ENCODE data around the gene GRIA3.

Gene GRIA3

DNA sequence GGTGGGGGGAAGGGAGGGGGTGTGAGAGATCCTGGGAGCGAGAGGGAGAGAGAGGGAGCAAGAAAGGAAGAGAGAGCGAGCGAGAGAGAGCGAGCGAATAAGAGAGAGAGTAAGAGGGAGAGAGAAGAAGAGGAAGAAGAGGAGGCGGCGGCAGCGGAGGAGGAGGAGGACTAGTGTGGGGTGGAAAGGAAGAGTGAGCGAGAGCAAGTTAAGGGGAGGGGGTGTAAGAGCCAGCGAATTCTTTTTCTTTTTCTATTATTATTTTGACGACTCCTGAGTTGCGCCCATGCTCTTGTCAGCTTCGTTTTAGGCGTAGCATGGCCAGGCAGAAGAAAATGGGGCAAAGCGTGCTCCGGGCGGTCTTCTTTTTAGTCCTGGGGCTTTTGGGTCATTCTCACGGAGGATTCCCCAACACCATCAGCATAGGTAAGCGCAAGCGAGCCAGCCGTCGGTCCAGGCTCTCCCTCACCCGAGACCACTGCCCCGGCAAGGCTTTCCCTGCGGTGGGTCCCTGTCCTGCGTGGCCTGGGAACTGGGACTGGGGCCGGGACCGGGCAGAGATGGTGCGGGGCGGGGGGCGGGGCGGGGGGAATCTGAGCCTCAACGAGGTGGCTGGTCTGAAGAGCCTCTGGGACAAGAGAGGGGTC lies at the start of gene GRIA3:
Gene GRIA3, plus strand, starts transcription at position 60 of the 647 bp plus-strand sequence. Its CDS starts 258 bp downstream, at position 318.
- no peak for DNase-seq

DNA sequence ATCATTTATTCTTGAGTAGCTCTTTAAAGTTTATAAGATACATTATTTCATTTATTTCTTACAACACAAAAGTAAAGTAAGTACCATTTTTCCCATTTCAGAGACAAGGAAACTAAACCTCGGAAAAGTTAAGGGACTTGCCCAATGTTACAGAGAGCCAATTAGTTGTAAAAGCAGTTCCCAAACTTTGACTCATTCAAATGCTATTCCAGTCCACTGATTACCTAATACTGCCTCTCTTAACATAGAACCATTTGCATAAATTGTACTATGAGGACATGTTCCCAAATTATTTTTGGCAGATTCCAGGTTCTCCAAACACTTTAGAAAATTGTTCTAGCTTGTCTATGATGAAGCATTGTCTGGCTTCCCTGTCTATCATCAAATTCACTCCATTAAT lies 45.6 kb upstream of the GRIA3 start:
- DNase-seq = no peak

DNA sequence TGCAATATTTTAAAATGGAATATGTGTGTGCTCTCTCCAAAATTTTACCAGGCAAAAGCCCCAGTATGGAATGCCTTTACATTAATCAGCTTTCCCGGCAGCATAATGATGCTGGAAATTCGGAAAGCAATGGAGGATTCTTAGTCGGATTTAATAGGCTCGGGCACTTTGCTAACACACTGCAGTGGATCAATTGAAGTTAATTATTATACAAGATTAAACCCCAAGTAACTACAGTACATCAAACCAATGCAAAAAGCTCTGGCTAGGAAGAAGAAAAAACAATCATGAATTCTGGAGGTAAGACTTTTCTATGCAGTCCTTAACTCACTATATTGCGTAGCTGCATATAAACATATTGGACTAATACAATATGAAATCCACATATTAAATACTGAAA lies 43.6 kb upstream of the GRIA3 start:
- no peak for DNase-seq

DNA sequence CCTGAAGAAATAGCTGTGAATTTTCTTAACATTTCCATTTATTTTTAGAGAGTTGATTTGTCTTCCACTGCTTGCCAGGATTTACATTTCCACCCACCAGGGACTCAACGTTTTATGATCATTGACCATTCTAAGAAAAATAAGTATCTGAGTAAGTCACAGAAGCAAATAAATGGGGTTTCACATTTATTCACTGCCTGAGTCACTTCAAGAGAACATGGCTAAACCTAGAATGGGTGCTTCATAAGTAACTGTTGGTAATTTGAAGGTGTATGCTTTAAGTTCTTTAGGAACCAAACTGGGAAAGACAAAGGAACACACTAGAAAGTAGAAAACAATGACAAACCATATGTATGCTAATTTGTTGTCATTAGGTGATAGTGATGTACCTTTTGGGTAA lies 43.2 kb upstream of the GRIA3 start:
- no peak for DNase-seq

DNA sequence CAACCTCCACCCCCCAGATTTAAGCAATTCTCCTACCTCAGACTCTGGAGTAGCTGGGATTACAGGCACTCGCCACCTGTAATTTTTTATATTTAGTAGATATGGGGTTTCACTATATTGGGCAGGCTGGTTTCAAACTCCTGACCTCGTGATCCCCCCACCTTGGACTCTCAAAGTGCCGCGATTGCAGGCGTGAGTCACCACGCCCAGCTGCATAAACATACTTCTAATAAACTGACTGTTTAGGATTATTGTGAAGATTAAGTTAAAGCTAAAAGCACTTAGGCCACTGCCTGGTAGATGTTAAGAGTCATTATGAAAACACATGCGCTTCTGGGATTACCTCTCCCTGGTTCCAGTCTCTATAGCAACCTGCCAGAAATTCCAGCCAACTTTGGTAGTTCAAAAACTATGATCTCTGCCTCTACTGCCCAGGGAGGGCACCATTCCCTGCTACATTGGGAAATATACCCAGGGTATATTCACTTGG lies 30.2 kb upstream of the GRIA3 start:
- DNase-seq = no peak

DNA sequence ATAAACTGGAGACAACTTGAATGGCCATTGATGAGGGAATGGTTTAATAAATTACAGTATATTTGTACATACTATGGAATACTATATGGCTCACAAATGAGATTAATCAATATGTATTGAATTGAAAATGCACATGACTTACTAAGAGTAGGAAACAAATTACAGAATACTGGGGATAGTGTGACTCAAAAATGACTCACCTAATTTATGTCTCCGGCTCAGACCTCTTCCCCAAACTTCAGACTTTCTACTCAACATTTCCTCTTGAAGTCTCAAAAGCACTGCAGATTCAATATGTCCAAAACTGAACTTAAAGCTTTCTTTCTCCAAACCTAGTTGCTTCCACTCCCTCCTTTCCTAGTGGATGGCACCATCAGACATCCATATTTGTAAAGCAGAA lies 28.8 kb upstream of the GRIA3 start:
- no peak for DNase-seq

DNA sequence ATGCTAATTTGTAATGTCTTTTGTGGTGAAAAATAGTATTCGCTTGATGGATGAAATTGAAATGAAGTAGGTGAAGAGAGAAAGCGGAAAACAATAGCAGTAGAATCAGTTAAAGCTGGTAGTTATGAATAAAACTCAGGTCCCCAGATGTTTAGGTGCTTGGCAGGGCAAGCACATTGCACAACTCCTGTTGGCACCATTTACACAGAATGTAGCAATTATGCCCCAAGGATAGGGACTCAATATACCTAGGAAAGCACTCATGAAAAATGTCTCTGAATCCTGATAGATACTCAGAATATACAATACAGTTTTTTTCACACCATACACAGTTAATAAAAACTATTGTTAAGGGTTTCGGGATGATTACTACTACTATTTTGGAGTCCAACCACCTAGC lies 26.5 kb upstream of the GRIA3 start:
- no peak for DNase-seq

DNA sequence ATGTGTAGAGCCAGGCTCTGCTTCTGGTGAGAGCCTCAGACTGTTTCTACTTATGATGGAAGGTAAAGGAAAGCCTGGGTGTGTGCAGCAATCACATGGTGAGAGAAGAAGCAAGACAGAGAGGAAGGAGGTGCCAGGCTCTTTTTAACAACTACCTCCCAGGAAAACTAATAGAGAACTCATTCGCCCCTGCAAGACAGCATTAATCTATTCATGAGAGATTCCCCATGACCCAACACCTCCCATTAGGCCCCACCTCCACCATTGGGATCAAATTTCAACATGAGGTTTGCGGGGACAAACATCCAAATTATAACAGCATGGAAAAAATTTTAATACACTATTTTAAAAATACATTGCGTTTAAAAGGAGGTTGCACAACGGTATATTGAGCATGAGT lies 24.7 kb upstream of the GRIA3 start:
- DNase-seq = no peak

DNA sequence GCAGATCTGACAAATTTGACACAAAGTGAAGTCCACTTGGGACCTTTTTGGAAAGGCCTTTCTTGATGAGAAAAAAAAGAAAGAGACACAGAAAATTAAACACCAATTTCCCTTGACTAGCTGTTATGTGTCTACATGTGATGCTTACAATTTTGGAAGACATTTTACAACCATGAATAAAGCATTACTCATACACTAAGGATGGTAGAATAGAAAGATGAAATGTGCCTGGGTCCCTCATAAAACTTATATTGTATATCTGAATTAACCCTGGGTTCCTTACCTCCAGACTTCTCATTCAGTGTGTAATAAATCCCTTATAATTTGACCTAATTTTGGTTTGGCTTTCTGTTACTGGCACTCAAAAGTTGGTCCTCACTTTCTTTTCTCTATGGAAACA lies 16.5 kb upstream of the GRIA3 start:
- no peak for DNase-seq

DNA sequence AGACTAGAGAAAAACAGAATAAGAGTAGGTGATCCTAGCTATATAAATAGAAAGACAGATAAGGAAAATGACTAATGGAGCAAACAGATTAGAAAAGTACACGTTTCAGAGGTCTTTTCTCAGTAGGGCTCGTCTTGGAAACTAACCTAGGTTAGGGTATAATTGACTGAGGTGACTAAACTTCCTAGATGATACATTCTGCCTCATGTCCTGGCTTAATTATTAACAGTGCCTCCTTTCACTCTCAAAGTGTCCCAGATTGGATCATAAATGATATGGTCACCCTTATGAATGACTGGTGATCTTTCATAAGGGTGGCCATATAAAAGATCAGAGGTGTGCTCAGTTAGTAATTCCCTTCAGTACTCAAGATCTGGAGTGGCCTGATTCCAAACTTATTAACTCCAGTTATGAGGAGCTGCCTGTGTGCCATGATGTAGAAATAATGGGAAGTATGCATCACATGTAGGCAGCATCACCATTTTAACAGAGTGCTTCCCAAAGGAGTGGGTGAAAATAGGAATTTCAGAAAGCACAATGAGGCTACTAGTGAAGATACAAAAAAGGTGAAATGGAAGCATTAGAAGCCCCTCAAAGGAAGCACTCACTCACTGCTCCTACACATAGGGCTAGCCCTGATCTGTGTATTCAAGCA lies 14.7 kb upstream of the GRIA3 start:
- DNase-seq = no peak

DNA sequence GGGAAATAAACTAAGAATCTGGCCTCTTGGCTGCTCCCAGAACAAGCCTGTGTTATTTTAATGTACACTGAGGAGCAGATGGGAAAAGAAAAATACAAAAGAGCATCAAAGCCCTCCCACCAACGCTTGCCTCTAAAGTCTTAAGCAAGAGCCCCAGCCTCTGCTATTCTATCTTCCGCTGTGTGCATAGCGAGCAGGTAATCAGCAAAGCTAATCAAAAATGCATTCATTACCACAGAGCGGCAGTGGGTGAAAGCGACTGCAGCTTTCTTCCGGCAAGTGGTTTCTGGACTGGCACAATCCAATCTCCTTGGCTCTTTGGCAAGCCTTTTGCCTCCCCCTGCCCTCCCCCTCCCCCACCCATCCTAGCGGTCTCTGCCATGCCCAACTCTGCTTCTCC lies 13.5 kb upstream of the GRIA3 start:
- DNase-seq = no peak

DNA sequence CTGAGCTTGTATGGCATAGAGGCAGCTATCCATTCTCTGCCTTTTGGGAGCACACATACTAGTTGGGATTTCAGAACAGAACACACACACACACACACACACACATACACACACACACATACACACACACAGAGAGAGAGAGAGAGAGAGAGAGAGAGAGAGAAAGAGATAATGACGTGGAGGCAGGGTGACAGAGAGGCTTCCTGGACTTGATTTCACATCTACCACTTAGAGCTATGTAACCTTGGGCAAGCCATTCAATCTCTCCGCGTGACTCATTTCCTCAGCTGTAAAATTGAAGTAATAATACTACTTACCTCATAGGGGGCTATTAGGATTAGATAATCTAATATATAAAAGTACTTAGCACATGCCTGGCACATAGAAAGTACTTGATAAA lies 12.3 kb upstream of the GRIA3 start:
- no peak for DNase-seq

DNA sequence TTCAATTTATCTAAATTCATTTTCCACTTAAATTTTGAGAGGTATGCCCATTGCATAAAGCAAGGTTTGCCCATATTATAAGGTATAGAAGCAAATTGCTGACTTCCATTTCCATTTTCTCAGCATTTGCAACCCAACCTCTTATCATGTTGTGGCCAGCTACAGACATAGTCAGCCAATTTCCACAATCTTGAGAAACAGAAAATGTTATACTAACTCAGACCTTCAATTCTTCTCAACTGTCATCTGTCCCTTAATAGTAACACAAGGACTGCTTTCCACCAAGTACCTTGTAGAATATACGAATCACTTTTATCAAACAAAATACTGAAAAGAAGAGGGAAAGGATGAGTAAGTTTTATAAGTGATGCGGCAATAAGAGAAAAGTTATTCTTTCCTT lies 11.2 kb upstream of the GRIA3 start:
- no peak for DNase-seq

DNA sequence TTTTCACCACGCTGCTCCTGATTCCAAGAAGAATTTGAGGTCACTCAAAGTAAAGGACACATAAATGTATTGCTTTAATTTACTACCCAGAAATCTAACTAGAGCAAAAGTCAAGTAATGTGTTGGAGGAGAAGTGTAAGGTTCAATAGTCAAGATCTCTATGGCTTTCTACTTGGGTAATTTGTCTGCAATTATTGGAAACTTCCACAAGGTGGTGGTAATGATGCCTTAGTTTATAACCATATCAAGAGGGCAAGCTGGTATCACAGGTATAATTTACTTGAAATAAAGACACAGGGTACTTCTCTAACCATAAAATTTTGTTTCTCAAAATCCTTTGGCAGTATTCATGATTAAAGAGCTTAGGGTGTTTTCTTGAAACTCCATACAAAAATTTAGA lies 10.2 kb upstream of the GRIA3 start:
- no peak for DNase-seq

DNA sequence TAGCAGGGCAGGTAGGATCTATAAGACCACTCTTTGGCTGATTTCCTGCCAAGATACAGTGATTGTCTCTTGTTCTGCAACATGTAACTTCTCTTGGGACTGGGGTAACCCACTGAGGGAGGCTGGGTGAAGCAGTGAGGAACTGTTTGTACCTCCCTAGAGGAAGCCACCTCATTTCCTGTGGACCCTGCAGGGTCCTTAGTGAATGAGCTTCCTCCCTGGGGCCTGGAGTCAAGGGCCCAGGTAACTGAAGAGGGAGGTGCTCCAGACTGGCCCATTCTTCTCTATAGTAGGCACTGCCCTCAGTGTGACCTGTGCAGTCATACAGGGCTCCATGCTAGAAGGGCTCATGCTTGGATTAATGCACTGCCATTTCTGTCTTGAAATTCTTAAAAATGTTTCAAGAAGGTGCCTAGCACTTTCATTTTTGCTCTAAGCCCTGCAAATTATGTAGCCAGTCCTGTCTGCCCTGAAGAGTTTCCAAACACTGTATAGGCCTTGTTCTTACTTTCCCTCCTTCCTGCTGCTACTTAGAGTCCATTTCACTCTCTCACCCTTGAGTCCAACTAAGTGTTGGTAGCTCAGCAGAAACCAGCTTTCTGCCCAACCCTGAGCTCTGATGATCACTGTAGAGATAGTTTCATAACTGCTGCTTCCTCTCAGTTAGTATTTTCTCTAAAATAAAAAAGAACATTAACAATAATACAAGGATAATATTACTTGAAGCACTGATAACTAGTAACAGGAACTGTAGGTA lies 8.5 kb upstream of the GRIA3 start:
- DNase-seq = no peak

DNA sequence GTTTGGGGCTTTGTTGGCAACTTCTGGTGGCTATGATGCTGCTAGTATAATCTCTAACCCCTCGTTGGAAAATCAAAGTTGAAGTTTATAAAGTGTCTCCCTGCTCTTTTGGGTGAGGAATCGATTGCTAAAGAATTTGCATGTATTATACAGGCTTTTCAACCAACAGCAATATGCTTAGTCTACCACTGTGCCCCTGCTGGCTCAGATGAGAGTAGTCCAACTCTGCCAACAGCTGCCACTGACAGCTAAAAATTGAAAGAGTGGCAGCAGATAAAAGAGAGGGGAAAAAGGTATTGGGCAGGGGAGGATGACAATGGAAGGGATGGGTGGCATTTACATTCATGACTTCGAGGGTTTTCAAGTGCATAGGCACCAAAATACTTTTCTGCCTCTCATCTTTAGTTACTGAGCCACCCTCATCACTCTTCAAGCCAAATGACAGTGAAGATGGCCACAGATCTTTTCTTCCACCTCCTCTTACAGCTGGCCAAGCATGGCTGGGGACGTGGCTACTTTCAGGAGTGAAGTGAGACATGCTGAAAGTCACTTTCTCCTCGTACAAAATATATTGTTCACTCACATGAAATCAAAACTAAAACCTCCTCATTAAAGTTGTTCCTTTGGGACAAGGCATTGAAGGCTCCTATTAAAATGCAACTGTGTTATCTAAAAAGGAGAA lies 2.7 kb upstream of the GRIA3 start:
- DNase-seq = no peak

DNA sequence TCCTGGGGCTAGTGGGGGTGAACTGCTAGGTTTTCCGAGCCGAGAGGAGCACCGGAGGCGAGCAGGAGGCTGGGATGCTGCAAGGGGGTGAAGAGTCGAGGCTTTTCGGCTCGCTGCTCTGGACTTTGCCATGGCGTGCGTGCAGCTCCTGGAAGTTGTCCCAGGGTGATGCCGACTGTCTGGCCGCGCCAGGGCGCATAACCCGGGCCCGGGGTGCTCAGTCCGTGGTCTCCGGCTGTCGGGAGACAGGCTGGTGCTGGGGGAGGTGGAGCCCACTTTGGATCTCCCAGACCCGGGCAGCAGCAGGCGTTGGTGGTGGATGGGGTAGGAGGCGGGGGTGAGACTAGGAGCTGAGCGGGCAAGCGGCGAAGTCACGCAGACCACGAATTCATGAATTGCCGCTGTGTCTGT lies 793 bp downstream of the GRIA3 start:
- no peak for DNase-seq

DNA sequence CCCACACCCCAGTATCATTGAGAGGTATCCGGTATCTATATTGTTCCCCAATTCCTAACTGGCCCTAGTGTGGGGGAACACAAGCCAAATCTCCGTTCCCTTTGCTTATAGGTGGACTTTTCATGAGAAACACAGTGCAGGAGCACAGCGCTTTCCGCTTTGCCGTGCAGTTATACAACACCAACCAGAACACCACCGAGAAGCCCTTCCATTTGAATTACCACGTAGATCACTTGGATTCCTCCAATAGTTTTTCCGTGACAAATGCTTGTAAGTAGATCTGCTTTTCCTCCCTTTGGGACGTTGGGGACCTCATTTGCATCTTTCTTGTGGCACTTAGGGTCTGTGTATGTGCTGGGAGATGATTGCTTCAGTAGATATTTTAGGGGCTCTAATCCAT lies 1.6 kb downstream of the GRIA3 start:
- DNase-seq = no peak

DNA sequence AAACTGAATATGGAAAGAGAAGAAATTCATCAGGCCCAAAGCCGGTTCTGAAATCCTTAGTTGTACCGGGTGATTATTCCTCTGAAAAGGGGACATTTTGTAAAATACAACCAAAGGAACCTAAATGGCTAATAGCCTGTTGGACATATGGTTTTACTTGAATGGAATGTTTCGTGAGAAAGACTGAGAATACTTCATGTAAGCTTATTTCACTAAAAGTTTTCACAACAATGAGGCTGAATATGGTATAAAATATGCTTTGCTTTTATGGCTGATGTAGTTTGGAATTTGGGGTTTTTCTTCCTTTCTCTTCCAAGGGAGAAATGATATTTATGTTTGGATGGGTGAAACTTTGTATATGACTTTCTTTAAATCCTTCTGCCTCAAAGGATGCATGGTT lies 2.7 kb downstream of the GRIA3 start:
- DNase-seq = no peak

DNA sequence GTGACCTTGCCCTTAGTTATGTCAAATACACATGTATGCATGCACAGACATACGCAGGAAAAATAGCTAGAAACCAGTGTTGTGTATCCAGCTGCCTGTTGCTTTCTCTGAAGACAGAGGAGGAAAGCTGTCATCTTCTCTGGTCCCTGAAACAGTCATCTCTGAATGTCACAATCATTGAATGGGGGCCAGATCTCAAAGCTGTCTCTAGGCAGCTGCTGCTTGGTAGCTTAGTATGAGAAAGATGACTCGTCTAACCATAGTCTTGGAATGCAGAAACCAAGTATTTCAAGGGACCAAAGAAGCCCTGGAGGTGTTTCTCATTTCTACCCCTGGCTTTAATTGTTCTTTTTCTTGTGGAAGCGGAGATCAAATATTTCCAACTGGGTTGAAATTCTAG lies 4.0 kb downstream of the GRIA3 start:
- no peak for DNase-seq

DNA sequence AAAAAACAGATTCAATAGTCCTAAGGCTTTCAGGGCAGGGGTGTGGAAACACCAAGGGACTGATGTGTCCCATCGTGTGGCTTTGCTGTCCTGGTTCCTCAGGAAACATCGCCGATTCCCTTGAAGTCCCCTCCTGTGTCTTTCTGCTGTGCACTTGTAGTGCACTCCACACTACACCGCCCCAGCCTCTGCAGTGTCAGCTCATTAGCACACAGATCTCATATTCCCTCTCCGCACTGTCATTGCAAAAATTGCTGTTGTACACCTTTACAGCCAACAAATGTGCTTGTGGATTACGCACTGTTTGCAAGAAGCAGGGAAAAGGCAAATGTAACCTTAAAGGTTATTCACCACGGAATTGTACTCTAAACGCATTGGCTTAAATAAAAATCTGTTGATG lies 5.3 kb downstream of the GRIA3 start:
- no peak for DNase-seq

DNA sequence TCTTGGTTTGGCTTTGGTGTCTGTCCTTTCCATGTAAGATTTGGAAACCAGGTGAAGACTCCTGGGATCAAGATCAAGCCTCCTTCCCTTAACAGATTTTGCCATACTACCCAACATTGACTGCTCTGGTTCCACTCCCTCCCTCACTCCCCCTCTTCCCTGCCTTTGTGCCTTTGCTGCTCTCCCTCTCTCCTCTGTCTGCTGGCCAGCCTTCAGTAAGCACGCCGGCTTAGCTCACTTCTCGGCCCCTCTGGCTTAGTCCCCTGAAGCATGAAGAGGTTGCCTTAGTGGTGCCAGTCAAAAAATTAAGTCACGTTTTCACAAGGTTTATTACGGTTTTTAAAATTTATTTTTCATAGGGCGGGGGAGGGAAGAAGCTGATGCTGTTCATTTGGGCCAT lies 6.0 kb downstream of the GRIA3 start:
- no peak for DNase-seq

DNA sequence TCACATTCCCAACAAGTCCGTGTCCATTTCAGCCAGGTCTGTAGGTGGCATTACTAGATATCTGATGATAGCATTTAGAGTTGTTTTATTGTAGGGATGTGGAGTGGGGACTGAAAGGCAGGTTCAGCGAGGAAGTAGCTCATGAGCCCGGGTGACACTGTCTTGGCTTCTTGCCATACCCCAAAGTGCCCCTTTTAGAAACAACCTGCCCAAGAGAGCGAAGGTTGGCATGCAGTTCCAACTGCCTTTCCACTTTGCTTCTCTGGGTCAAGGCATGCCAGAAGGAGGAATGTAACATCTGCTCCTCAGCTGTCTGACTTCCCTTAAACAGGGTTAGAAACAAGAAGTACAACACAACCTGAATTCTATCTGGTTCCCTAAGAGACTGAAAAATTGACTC lies 9.0 kb downstream of the GRIA3 start:
- DNase-seq = no peak

DNA sequence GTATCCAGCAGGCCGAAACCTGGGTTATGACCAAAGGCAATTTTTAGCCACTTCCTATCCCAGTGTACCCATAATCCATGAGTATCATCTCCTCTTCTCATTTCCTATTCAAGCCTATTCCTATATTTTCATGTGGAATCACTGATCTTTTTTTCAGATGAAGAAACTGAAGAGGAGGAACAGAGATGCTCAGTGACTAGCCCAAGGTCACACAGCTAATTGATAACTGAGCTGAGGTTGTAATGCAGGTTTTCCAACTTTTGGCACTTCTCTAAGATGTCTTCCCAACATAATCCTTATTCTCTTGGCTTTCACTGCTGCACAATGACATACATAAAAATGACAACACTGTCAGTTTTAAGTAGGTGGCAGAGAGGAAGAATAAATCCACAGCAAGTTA lies 15.3 kb downstream of the GRIA3 start:
- no peak for DNase-seq
